Hepatocyte (in vitro differentiated cells): ENCODE results near the gene C1orf94.

Source experiments
- CTCF ChIP-seq: fragments of 200-600 bp; sonication (generic); IDR thresholded peaks from 2 replicates; pipeline ENCODE4 v1.5.1; 2016; ENCODE audit warnings: antibody characterized with exemption, mild to moderate bottlenecking; ENCODE audit not compliant: poor library complexity
- EZH2 ChIP-seq: fragments of 200-600 bp; sonication (generic); IDR thresholded peaks from 2 replicates; pipeline ENCODE4 v1.6.1; 2016; ENCODE audit warnings: antibody characterized with exemption, mild to moderate bottlenecking, borderline replicate concordance

GRCh38 chr1:34166625-34167361 lies 9.9 kb upstream of the C1orf94 start:
- TF ChIP-seq CTCF (no peak), EZH2 (no peak)
